Neural cell (in vitro differentiated cells): ENCODE results near the gene ATF7. TPM values are rescaled to one million over a fixed set of nuclear protein-coding genes. Genes with fewer than 3 reads are reported as not detected.

Source experiments
- H2AFZ ChIP-seq: fragments of 200-600, 300-800 bp; sonication (generic), shearing (Covaris generic); 2 replicates; pipeline ENCODE4 v1.6.0; 2014; ENCODE audit warnings: low read depth, mild to moderate bottlenecking, antibody characterized with exemption, low read length, moderate library complexity
- H3F3A ChIP-seq: fragments of 200-600 bp; shearing (Covaris generic); 2 replicates; pipeline ENCODE4 v1.6.1; 2016; ENCODE audit warnings: mild to moderate bottlenecking, moderate library complexity, mixed read lengths, antibody characterized with exemption, low read length; ENCODE audit not compliant: insufficient read depth, poor library complexity, severe bottlenecking
- H3K27ac ChIP-seq: fragments of 200-600, 300-800 bp; sonication (generic), shearing (Covaris generic); 2 replicates; pipeline ENCODE4 v1.5.1; 2014; ENCODE audit warnings: mild to moderate bottlenecking, low read length, moderate library complexity
- H3K27me3 ChIP-seq: fragments of 300-800, 200-600 bp; sonication (generic), shearing (Covaris generic); 2 replicates; pipeline ENCODE4 v1.6.0; 2014; ENCODE audit warnings: mild to moderate bottlenecking, low read depth, low read length, moderate library complexity; ENCODE audit not compliant: insufficient read depth
- H3K36me3 ChIP-seq: fragments of 300-800, 200-600 bp; sonication (generic), shearing (Covaris generic); 2 replicates; pipeline ENCODE4 v1.5.1; 2014; ENCODE audit warnings: mild to moderate bottlenecking, antibody characterized with exemption, low read length, moderate library complexity; ENCODE audit not compliant: insufficient read depth
- H3K4me2 ChIP-seq: fragments of 300-800, 200-600 bp; sonication (generic), shearing (Covaris generic); 2 replicates; pipeline ENCODE4 v1.6.0; 2014; ENCODE audit warnings: mild to moderate bottlenecking, low read length
- H3K4me3 ChIP-seq: fragments of 300-800, 200-600 bp; sonication (generic), shearing (Covaris generic); 2 replicates; pipeline ENCODE4 v1.5.1; 2014; ENCODE audit warnings: mild to moderate bottlenecking, low read length, moderate library complexity
- H3K79me2 ChIP-seq: fragments of 200-600 bp; shearing (Covaris generic); replicated peaks from 2 replicates; pipeline ENCODE4 v1.6.0; 2014; ENCODE audit warnings: mild to moderate bottlenecking, low read length, moderate library complexity; ENCODE audit not compliant: insufficient read depth
- H3K9ac ChIP-seq: fragments of 300-800, 200-600 bp; sonication (generic), shearing (Covaris generic); 2 replicates; pipeline ENCODE4 v1.6.1; 2016; ENCODE audit warnings: mild to moderate bottlenecking, low read length, mixed read lengths
- H3K9me2 ChIP-seq: fragments of 200-600 bp; shearing (Covaris generic); 2 replicates; pipeline ENCODE4 v1.6.1; 2016; ENCODE audit warnings: mild to moderate bottlenecking, low read length, mixed read lengths; ENCODE audit not compliant: insufficient read depth
- H3K9me3 ChIP-seq: fragments of 200-600, 300-800 bp; sonication (generic), shearing (Covaris generic); 2 replicates; pipeline ENCODE4 v1.6.1; 2016; ENCODE audit warnings: mild to moderate bottlenecking, mixed run types, low read length, moderate library complexity, mixed read lengths
- H4K20me1 ChIP-seq: fragments of 200-600 bp; shearing (Covaris generic); 2 replicates; pipeline ENCODE4 v1.6.1; 2016; ENCODE audit warnings: mild to moderate bottlenecking, mixed run types; ENCODE audit not compliant: insufficient read depth
- EP300 ChIP-seq: fragments of 450-650 bp; conservative IDR thresholded peaks from 2 replicates; pipeline ENCODE4 v1.6.1; 2014; ENCODE audit warnings: antibody characterized with exemption, mild to moderate bottlenecking, moderate library complexity; ENCODE audit not compliant: poor library complexity, severe bottlenecking
- EZH2 ChIP-seq: fragments of 200-600, 300-800 bp; shearing (Covaris generic), sonication (generic); IDR thresholded peaks from 2 replicates; pipeline ENCODE4 v1.6.1; 2014; ENCODE audit warnings: antibody characterized with exemption, low read length, borderline replicate concordance, mild to moderate bottlenecking; ENCODE audit not compliant: insufficient read depth, poor library complexity, severe bottlenecking
- MXI1 ChIP-seq: fragments of 450-650 bp; conservative IDR thresholded peaks from 2 replicates; pipeline ENCODE4 v1.6.1; 2014; ENCODE audit warnings: antibody characterized with exemption, mild to moderate bottlenecking; ENCODE audit not compliant: poor library complexity, severe bottlenecking
- POLR2AphosphoS5 ChIP-seq: IDR thresholded peaks from 2 replicates; pipeline ENCODE4 v1.6.1; 2012
- RAD21 ChIP-seq: fragments of 450-650 bp; conservative IDR thresholded peaks from 2 replicates; pipeline ENCODE4 v1.6.1; 2014; ENCODE audit warnings: antibody characterized with exemption, mild to moderate bottlenecking, moderate library complexity
- SMC3 ChIP-seq: fragments of 450-650 bp; conservative IDR thresholded peaks from 2 replicates; pipeline ENCODE4 v1.6.1; 2014; ENCODE audit warnings: antibody characterized with exemption, mild to moderate bottlenecking, moderate library complexity; ENCODE audit not compliant: poor library complexity
- TAF1 ChIP-seq: IDR thresholded peaks from 2 replicates; pipeline ENCODE4 v1.6.1; 2012; ENCODE audit warnings: low read depth
- polyA plus RNA-seq: library from polyadenylated mRNA; depleted of rRNA; stranded (reverse); fragments of >200 nt; gene quantifications from 2 replicates; pipeline ENCODE4 v1.2.3, GENCODE V29; 2014
- TF ChIP-seq, protein P1 (sequence below): IDR thresholded peaks from 2 replicates; pipeline ENCODE4 v1.6.1; 2012; ENCODE audit warnings: borderline replicate concordance
- TF ChIP-seq, protein P2 (sequence below): fragments of 450-650 bp; IDR thresholded peaks from 2 replicates; pipeline ENCODE4 v1.5.1; 2014; ENCODE audit warnings: antibody characterized with exemption, mild to moderate bottlenecking, moderate library complexity; ENCODE audit not compliant: poor library complexity, severe bottlenecking

The ATF7 gene
- polyA plus RNA-seq, 1 donor from 2014 or later: 6.3 TPM

DNA sequence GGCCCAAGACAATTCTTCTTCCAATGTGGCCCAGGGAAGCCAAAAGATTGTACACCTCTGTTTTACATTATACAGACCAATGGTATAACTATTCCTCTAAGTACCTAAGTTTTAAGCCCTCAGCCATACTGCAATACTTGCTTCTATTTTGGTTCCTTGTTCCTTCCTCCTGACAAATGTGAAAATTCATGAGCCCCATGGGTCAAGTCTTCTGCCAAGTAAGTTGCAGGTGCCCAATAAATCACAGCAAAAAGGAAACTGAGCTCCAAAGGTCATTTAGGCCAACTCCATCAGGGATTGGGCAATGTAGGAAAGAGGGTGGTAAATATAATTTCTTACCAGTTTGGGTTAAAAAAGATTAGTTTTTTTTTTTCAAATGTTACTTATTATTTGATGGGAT lies 61.2 kb downstream of the ATF7 start:
- Histone ChIP-seq H3K27ac (no peak overlapping the region), H4K20me1 (no peaks in the 10 kb centered on the region), H3K79me2 (no peaks in the 10 kb centered on the region), H3K9me3 (no peaks in the 10 kb centered on the region), H3K4me3 (no peak overlapping the region), H3K9ac (no peak overlapping the region), H3K27me3 (no peaks in the 10 kb centered on the region), H3F3A (no peaks in the 10 kb centered on the region), H3K36me3 (no peaks in the 10 kb centered on the region), H2AFZ (no peak overlapping the region), H3K4me2 (no peak overlapping the region), H3K9me2 (no peaks in the 10 kb centered on the region)
- TF ChIP-seq, protein P1, sequence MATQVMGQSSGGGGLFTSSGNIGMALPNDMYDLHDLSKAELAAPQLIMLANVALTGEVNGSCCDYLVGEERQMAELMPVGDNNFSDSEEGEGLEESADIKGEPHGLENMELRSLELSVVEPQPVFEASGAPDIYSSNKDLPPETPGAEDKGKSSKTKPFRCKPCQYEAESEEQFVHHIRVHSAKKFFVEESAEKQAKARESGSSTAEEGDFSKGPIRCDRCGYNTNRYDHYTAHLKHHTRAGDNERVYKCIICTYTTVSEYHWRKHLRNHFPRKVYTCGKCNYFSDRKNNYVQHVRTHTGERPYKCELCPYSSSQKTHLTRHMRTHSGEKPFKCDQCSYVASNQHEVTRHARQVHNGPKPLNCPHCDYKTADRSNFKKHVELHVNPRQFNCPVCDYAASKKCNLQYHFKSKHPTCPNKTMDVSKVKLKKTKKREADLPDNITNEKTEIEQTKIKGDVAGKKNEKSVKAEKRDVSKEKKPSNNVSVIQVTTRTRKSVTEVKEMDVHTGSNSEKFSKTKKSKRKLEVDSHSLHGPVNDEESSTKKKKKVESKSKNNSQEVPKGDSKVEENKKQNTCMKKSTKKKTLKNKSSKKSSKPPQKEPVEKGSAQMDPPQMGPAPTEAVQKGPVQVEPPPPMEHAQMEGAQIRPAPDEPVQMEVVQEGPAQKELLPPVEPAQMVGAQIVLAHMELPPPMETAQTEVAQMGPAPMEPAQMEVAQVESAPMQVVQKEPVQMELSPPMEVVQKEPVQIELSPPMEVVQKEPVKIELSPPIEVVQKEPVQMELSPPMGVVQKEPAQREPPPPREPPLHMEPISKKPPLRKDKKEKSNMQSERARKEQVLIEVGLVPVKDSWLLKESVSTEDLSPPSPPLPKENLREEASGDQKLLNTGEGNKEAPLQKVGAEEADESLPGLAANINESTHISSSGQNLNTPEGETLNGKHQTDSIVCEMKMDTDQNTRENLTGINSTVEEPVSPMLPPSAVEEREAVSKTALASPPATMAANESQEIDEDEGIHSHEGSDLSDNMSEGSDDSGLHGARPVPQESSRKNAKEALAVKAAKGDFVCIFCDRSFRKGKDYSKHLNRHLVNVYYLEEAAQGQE: no peak
- TF ChIP-seq RAD21 (no peak), EP300 (no peak), POLR2AphosphoS5 (no peak), EZH2 (no peak), MXI1 (no peak), SMC3 (no peak), TAF1 (no peak)
- TF ChIP-seq, protein P2, sequence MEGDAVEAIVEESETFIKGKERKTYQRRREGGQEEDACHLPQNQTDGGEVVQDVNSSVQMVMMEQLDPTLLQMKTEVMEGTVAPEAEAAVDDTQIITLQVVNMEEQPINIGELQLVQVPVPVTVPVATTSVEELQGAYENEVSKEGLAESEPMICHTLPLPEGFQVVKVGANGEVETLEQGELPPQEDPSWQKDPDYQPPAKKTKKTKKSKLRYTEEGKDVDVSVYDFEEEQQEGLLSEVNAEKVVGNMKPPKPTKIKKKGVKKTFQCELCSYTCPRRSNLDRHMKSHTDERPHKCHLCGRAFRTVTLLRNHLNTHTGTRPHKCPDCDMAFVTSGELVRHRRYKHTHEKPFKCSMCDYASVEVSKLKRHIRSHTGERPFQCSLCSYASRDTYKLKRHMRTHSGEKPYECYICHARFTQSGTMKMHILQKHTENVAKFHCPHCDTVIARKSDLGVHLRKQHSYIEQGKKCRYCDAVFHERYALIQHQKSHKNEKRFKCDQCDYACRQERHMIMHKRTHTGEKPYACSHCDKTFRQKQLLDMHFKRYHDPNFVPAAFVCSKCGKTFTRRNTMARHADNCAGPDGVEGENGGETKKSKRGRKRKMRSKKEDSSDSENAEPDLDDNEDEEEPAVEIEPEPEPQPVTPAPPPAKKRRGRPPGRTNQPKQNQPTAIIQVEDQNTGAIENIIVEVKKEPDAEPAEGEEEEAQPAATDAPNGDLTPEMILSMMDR: no peak

DNA sequence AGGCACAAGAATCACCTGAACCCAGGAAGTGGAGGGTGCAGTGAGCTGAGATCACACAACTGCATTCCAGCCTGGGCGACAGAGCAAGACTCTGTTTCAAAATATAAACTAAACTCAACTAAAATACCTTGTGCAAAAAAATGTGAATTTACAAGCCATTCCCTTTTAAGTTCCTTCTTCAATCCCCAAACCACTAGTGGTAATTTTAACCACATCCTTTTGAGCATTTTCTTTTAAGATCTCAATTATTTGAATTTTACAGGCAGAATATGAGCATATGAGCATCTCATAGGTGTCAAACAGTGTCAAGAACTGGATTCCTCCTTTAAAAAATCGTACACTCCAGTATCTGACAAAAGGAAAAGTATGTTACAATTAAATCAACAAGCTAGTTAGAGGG lies 61.9 kb downstream of the ATF7 start:
- Histone ChIP-seq H3K9ac (no peak overlapping the region), H3K4me3 (no peak overlapping the region), H3K79me2 (no peaks in the 10 kb centered on the region), H3K4me2 (no peak overlapping the region), H3K9me2 (no peaks in the 10 kb centered on the region), H3K27ac (no peak overlapping the region), H2AFZ (no peak overlapping the region), H3K9me3 (no peaks in the 10 kb centered on the region), H4K20me1 (no peaks in the 10 kb centered on the region), H3K36me3 (no peaks in the 10 kb centered on the region), H3F3A (no peaks in the 10 kb centered on the region), H3K27me3 (no peaks in the 10 kb centered on the region)
- TF ChIP-seq, protein P2: no peak
- TF ChIP-seq MXI1: no peak
- TF ChIP-seq SMC3: no peak
- no peak for TF ChIP-seq RAD21
- no peak for TF ChIP-seq TAF1
- TF ChIP-seq, protein P1: no peak
- no peak for TF ChIP-seq EZH2
- TF ChIP-seq EP300: no peak
